ENCODE data around the gene DPP6. TPM values are rescaled to one million over a fixed set of nuclear protein-coding genes. Genes with fewer than 3 reads are reported as not detected.
"Not testable (repeated sequence)": the region's sequence is repeated elsewhere in the genome, so short reads cannot be mapped to it uniquely, and the experiment has no call there.

The DPP6 gene
- total RNA-seq, 1 experiment from 2014 or later = not detected

DNA sequence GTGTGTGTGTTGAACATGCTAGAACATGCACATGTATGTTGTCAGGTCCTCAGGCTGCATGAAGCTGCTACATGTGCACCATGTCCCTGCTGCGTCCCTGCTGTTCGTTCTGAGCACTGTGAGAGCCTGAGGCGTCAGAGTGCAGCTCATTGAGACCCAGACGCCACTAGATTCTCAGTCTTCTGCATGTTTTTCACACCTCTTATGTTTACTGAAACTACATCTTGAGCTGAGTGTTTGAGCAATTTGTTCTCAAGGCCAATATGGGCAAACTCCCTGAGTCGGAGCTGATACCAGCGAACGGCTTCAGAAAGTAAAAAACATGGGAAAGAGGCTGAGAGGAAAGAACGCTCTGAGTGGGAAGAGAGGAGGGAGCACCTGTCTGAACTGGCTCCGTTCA, 600.4 kb downstream of the DPP6 start:
- H3K27ac ChIP-seq = no peak overlapping the region
- H3K27me3 ChIP-seq = peaks cover 3% of the 10 kb centered on the region
- H3K4me3 ChIP-seq = no peak overlapping the region
- H3K9me3 ChIP-seq (replicated peaks) = no peaks in the 10 kb centered on the region
- DNase-seq = no peak
- no peaks in the 10 kb centered on the region for H3K4me1 ChIP-seq
- no peaks in the 10 kb centered on the region for H3K36me3 ChIP-seq

DNA sequence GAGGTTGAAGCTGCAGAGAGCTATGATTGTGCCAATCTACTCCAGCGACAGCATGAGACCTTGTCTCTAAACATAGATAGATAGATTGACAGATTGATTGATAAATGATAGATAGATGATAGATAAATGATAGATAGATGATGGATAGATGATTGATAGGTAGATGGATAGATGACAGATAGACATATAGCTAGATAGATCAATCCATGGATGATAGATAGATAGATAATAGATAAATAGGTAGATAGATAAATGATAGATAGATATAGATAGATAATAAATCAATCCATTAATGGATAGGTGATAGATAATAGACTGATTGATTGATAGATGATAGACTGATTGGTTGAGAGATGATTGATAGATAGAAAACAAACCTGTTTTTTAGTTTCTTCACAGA, 601.1 kb downstream of the DPP6 start:
- Histone ChIP-seq H3K36me3 (no peaks in the 10 kb centered on the region), H3K9me3 (replicated peaks) (no peaks in the 10 kb centered on the region)

DNA sequence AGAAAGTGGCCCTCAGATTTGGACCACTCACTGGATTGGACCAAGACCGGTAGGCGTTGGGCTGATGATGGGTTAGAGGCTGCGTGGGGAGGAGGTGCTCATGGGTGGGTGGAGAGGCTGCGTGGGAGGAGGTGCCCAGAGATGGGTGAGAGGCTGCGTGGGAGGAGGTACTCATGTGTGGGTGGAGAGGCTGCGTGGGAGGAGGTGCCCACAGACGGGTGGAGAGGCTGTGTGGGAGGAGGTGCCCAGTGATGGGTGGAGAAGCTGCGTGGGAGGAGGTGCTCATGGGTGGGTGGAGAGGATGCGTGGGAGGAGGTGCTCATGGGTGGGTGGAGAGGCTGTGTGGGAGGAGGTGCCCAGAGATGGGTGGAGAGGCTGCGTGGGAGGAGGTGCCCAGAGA, 604.4 kb downstream of the DPP6 start:
- H3K36me3 ChIP-seq = no peaks in the 10 kb centered on the region
- H3K4me1 ChIP-seq = no peaks in the 10 kb centered on the region
- DNase-seq = no peak
- no peak overlapping the region for H3K27ac ChIP-seq
- H3K4me3 ChIP-seq = no peak overlapping the region
- H3K9me3 ChIP-seq (replicated peaks) = no peaks in the 10 kb centered on the region
- H3K27me3 ChIP-seq = peaks cover 3% of the 10 kb centered on the region; the same call in 1 of the 2 replicates

More for the DNA sequence above, 601.1 kb downstream of the DPP6 start:
- Histone ChIP-seq H3K4me1 (no peaks in the 10 kb centered on the region), H3K27me3 (peaks cover 3% of the 10 kb centered on the region), H3K4me3 (no peak overlapping the region), H3K27ac (no peak overlapping the region)
- DNase-seq = no peak

DNA sequence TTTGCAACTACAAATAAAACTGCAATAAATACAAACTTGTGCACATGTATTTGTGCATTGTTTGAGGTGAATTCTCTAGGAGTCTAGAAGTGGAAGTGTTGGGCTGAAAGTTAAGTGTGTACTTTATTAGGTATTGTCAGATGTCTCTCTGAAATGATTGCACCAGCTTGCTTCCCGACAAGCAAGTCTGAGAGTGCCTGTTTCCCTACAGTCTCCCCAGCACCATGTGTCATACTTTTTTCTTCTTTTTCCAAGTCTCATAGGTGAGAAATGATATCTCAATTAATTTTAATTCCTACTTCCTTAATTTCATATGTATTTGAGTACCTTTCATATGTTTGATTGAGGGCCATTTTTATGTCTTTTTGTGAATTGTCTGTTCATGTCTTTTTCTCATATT, 614.6 kb downstream of the DPP6 start:
- H3K27ac ChIP-seq = no peak overlapping the region
- H3K9me3 ChIP-seq (replicated peaks) = no peaks in the 10 kb centered on the region

DNA sequence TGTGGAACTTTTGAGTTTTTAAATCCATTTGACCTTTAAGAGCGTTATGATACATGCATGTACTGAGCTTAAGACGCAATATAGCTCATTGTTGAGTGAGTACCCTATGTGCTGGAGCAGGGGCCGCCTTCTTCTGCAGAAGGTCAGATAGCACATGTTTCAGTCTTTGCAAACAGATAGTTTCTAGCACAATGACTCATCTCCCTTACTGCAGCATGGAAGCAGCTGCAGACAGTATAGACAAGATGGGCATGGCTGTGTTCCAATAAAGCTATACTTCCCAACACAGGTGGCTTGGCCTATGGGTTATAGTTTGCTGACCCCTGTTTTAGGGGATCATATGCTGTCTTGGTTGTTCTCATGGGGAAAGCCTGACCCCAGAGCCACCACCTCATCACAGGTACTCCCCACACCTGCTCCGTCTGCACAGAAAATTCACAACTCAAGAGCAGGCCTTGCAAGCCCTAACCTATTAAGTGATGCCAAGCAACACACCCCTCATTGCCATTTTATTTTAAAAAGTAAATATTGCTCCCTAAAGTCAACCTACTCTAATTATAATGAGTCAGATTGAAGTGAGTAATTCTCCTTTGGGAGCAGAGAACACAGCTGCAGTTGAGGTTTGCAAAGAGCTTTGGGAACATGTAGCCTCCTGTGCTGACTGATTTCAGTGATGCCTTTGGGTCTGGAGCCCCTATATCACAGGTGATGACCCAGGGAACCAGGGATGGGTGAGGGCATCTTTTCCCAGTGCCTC, 620.6 kb downstream of the DPP6 start:
- Histone ChIP-seq H3K4me1 (no peaks in the 10 kb centered on the region), H3K27ac (no peak overlapping the region), H3K36me3 (no peaks in the 10 kb centered on the region), H3K27me3 (peaks cover 8% of the 10 kb centered on the region; the same call in 1 of the 2 replicates), H3K9me3 (replicated peaks) (no peaks in the 10 kb centered on the region), H3K4me3 (no peak overlapping the region)
- DNase-seq = no peak

More for the DNA sequence above, 614.6 kb downstream of the DPP6 start:
- peaks cover 8% of the 10 kb centered on the region; the same call in 1 of the 2 replicates for H3K27me3 ChIP-seq
- H3K36me3 ChIP-seq = no peaks in the 10 kb centered on the region
- H3K4me1 ChIP-seq = no peaks in the 10 kb centered on the region
- DNase-seq = no peak
- H3K4me3 ChIP-seq = no peak overlapping the region

DNA sequence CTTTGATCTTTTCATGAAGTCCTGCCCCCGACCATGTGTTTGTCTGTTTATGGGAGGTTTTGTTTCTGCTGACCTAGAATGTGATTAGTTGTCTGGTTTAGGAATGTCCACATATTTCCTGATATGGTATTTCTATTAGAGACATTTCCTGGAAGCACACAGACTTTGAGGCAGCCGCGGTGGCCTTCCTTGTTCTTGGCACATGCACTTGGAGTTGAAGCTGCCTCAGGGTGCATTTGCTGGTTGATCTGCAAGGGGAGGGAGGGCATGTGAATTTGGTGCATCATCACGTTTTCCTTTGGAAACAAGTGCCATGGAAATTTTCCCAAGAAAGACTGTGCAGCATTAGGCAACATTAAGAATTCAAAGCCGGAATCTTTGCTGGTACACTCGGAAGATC, 622.0 kb downstream of the DPP6 start:
- Histone ChIP-seq H3K4me3 (no peak overlapping the region), H3K27ac (no peak overlapping the region), H3K36me3 (no peaks in the 10 kb centered on the region), H3K9me3 (replicated peaks) (no peaks in the 10 kb centered on the region), H3K4me1 (no peaks in the 10 kb centered on the region), H3K27me3 (peaks cover 6% of the 10 kb centered on the region; the same call in 1 of the 2 replicates)
- no peak for DNase-seq

DNA sequence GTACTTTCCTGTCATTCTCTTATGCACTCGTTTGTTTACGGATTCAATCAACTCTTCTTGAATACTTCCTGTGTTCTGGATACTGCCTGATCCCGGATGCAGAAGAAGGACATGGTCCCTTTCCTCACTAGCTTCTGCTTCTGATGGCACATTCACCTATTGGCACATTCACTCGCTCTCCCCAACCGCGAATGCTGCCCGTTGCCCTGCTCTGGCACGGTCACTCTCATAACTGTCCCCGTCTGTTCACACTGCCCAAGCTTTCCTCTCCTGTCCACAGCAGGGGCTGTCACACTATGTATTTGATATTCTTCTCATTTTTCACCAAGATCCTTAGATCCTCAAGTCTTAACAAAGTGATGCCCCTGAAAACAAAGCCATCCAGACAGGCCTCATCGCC, 623.4 kb downstream of the DPP6 start:
- H3K9me3 ChIP-seq (replicated peaks) = no peaks in the 10 kb centered on the region
- H3K27ac ChIP-seq = no peak overlapping the region
- DNase-seq = no peak
- H3K4me3 ChIP-seq = no peak overlapping the region
- H3K27me3 ChIP-seq = no peaks in the 10 kb centered on the region
- H3K4me1 ChIP-seq = no peaks in the 10 kb centered on the region
- H3K36me3 ChIP-seq = no peaks in the 10 kb centered on the region

DNA sequence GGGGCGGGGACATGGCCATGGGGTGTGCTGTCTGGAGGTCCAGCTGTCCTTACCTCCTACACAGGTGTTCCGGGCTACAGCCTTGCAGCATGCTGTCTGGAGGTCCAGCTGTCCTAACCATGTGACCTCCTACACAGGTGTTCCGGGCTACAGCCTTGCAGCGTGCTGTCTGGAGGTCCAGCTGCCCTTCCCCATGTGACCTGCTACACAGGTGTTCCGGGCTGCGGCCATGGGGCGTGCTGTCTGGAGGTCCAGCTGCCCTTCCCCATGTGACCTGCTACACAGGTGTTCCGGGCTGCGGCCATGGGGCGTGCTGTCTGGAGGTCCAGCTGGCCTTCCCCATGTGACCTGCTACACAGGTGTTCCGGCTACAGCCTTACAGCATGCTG, 623.8 kb downstream of the DPP6 start:
- not testable (repeated sequence) for H3K36me3 ChIP-seq; DNase-seq; H3K9me3 ChIP-seq (replicated peaks); H3K4me1 ChIP-seq; H3K27ac ChIP-seq; H3K4me3 ChIP-seq; H3K27me3 ChIP-seq

DNA sequence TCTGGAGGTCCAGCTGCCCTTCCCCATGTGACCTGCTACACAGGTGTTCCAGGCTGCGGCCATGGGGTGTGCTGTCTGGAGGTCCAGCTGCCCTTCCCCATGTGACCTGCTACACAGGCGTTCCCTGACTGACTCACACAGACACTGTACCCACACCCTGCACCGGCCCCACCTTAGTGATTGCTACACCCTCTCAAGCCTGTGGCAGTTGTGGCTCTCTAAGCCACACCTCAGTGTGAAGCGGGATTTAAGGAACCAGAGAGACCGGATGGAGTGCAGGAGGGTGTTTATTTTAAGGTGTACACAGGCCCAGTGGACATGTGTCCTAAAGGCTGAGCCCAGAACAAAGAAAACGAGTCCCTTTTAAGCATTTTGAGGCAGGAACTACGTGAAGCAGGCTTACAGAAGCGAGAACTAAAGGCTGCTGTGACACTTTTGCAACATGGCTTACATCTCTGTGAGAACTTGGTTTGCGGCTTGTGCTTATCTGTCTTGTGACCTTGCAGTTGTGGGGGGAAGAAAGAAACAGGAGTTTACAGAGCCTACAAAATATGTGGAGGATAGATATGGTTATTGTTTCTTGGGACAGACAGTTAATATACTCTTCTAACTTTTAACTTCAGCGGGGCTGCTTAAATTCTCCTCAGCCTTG, 624.4 kb downstream of the DPP6 start:
- H3K36me3 ChIP-seq = no peaks in the 10 kb centered on the region
- no peak overlapping the region for H3K27ac ChIP-seq
- no peaks in the 10 kb centered on the region for H3K9me3 ChIP-seq (replicated peaks)
- H3K4me3 ChIP-seq = no peak overlapping the region
- no peak for DNase-seq
- H3K27me3 ChIP-seq = peaks cover 4% of the 10 kb centered on the region; the same call in 1 of the 2 replicates
- no peaks in the 10 kb centered on the region for H3K4me1 ChIP-seq

DNA sequence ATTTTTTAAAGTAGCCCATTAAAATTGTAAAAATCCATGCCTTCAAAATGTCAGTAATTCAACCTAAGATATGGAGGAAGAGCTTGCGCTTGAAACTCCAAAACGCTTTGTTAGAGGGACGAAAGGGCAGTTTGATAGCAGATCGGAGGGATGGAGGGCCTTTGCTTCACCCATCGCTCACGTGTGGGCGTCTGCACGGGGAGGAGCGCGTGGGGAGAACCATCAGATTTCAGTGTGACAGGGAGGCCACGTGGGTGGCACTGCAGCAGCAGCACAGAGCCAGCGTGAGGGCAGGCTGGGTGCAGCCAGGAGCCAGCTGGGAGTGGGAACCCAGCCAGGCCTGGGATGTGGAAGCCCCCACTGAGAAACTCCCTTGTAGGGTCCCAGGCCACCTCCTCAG, 625.3 kb downstream of the DPP6 start:
- no peaks in the 10 kb centered on the region for H3K36me3 ChIP-seq
- H3K4me3 ChIP-seq = no peak overlapping the region
- no peaks in the 10 kb centered on the region for H3K9me3 ChIP-seq (replicated peaks)
- H3K27ac ChIP-seq = no peak overlapping the region
- H3K27me3 ChIP-seq = peaks cover 6% of the 10 kb centered on the region; the same call in 1 of the 2 replicates
- DNase-seq = no peak
- H3K4me1 ChIP-seq = no peaks in the 10 kb centered on the region

DNA sequence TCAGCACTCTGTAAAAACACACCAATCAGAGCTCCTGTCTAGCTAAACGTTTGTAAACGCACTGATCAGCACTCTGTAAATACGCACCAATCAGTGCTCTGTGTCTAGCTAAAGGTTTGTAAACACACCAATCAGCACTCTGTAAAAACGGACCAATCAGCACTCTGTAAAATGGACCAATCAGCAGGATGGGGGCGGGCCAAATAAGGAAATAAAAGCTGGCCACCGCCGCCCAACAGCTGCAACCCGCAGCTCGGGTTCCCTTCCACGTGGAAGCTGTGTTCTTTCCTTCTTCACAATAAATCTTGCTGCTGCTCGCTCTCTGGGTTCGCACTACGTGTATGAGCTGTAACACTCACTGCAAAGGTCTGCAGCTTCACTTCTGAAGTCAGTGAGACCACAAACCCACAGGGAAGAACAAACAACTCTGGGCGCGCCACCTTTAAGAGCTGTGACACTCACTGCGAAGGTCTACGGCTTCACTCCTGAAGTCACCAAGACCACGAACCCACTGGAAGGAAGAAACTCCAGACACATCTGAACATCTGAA, 625.9 kb downstream of the DPP6 start:
- not testable (repeated sequence) for H3K4me1 ChIP-seq; H3K9me3 ChIP-seq (replicated peaks); H3K27ac ChIP-seq; H3K27me3 ChIP-seq; H3K4me3 ChIP-seq; DNase-seq; H3K36me3 ChIP-seq

DNA sequence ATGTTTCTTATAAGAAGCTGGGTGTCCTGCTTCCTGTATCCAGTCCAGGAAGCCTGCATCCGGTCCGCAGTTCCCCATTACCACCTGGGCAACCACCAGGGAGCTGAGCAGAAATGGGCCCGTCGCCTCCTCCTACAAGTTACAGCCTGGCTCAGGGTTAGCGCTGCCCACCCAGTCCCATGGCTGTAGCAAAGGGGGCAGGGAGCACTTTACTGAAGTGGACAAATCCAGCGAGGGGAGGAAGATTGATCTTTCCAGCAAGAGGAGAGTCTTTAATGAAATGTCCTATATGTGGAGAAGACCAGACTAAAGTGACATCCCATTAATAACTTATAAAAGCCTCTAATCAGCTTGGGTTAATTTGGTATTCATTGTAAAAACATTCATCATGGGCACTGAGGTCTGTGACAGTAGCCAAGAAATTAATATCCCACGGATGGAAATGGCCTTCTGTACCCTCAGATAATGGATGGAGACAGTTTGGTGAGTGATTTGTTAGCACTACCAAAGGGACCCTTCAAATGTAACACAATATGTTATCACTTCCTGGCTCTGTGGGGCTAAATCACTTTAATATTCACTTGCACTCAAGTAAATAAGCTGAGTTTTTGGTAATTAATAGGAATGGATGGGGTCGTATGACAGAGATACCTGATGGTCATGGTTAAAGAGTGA, 627.3 kb downstream of the DPP6 start:
- DNase-seq = no peak
- H3K27ac ChIP-seq = no peak overlapping the region
- no peaks in the 10 kb centered on the region for H3K9me3 ChIP-seq (replicated peaks)
- no peaks in the 10 kb centered on the region for H3K4me1 ChIP-seq
- peaks cover 6% of the 10 kb centered on the region; the same call in 1 of the 2 replicates for H3K27me3 ChIP-seq
- H3K36me3 ChIP-seq = no peaks in the 10 kb centered on the region
- H3K4me3 ChIP-seq = no peak overlapping the region

DNA sequence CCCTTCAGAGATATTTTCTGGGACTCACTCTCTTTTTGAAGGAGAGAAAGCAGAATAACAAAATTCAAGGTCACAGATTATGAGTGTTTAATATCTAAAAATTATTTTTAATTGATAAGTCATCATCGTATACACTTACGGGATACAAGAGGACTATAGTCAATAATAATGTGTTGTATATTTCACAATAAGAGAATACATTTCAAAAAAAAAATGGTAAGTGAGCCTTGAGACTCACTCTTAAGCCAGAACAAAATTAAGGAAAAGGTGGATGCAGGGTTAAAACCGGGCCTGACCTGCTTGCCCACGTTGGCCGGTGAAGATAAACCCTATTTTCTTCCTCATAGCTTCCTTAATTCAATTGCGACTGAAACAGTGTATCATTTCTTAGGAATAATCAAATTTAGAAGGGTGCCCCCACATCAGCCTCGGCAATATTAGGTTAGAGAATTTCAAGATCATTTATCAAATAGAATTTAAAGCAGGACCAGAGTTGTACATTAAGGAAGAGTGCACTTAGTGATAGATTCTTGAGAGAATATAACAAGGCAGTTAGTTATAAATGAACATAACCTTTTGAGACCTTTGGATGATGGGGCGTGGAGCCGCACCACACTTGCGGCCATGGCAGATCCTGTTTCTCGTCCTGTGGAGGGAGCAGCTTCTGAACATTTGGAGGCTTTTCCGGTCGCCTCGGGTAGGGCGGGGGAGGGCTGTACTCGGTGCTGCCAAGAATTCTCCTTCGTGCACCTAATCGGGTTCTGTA, 628.9 kb downstream of the DPP6 start:
- H3K27me3 ChIP-seq = peaks cover 6% of the 10 kb centered on the region; the same call in 1 of the 2 replicates
- H3K27ac ChIP-seq = no peak overlapping the region
- H3K4me3 ChIP-seq = no peak overlapping the region
- H3K4me1 ChIP-seq = peaks cover 6% of the 10 kb centered on the region; the same call in 1 of the 2 replicates
- DNase-seq = no peak
- H3K36me3 ChIP-seq = no peaks in the 10 kb centered on the region
- H3K9me3 ChIP-seq (replicated peaks) = no peaks in the 10 kb centered on the region

DNA sequence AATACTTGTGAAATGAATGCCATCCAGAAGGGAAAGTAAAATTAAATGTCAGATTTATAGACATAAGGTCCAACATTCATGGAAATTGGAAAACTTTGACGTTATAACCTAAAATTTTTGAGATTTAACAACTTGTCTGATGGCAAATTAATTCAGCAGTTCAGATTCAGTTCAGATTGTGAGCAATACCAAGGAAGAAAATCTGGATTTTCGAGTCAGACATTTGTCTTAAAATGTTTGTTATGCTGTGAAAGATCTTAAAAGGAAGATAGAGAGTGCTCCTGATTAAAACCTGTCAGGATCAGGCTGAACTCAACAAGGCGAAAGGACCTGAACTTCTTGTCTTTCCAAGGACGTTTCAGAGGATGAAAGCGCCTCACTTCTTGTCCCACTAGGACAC, 629.8 kb downstream of the DPP6 start:
- Histone ChIP-seq H3K9me3 (replicated peaks) (no peaks in the 10 kb centered on the region), H3K4me1 (peaks cover 6% of the 10 kb centered on the region; the same call in 1 of the 2 replicates), H3K4me3 (no peak overlapping the region), H3K36me3 (no peaks in the 10 kb centered on the region), H3K27ac (no peak overlapping the region), H3K27me3 (peaks cover 8% of the 10 kb centered on the region)
- DNase-seq = no peak

Data from SJCRH30 (cell line).